LHCN-M2 (cell line): Measurements from ENCODE around the gene ZNF74. TPM values are rescaled to one million over a fixed set of nuclear protein-coding genes. Genes with fewer than 3 reads are reported as not detected.
"Not testable (repeated sequence)": the region's sequence is repeated elsewhere in the genome, so short reads cannot be mapped to it uniquely, and the experiment has no call there.

ENCODE experiments used
- DNase-seq: peaks from one replicate; pipeline ENCODE4 v3.0.0-alpha.2; 2012; ENCODE audit warnings: low read depth
- total RNA-seq: library from RNA; depleted of rRNA; stranded (reverse); fragments of >200 nt; gene quantifications from 2 replicates; pipeline ENCODE4 v1.2.3, GENCODE V29; 2014; rRNA removed

Gene ZNF74
- total RNA-seq, 1 experiment from 2014 or later = 9.8 TPM

- no peak for DNase-seq
Observed at GRCh38 chr22:20446383-20446970, 52.5 kb downstream of the ZNF74 start.

- no peak for DNase-seq
Observed at GRCh38 chr22:20448630-20449029, 54.7 kb downstream of the ZNF74 start.

GRCh38 chr22:20449819-20450550 is 56.0 kb downstream of the ZNF74 start:
- no peak for DNase-seq

- DNase-seq = no peak
Observed at GRCh38 chr22:20450551-20450906, 56.6 kb downstream of the ZNF74 start.

- not testable (repeated sequence) for DNase-seq
Observed at GRCh38 chr22:20451129-20451778, 57.3 kb downstream of the ZNF74 start.

GRCh38 chr22:20451920-20452319 is 58.0 kb downstream of the ZNF74 start:
- DNase-seq = no peak

- DNase-seq = no peak
Observed at GRCh38 chr22:20453222-20453621, 59.3 kb downstream of the ZNF74 start.

GRCh38 chr22:20455709-20456063 is 61.7 kb downstream of the ZNF74 start:
- DNase-seq = no peak

GRCh38 chr22:20456064-20456721 is 62.2 kb downstream of the ZNF74 start:
- peak; percentile 56 for DNase-seq

- no peak for DNase-seq
Observed at GRCh38 chr22:20456722-20457076, 62.7 kb downstream of the ZNF74 start.

GRCh38 chr22:20457506-20458240 is 63.7 kb downstream of the ZNF74 start:
- DNase-seq = no peak

Other genes starting within 250 kb of the ZNF74 start
- 1.8 and 2.7 TPM in 2 replicates for gene CCDC188, start 243.1 kb upstream of the ZNF74 start, total RNA-seq
- gene RTN4R, start 125.8 kb upstream of the ZNF74 start, total RNA-seq = 0.63 TPM in 1 of 2 replicates, not detected in the other
- 78.0 and 82.5 TPM in 2 replicates for gene DGCR6L, start 74.1 kb upstream of the ZNF74 start, total RNA-seq
- gene SCARF2, start 43.7 kb downstream of the ZNF74 start, total RNA-seq = 13.3 and 18.0 TPM in 2 replicates
- gene KLHL22, start 101.6 kb downstream of the ZNF74 start, total RNA-seq = 29.4 and 31.6 TPM in 2 replicates
- 32.4 and 42.1 TPM in 2 replicates for gene MED15, start 113.5 kb downstream of the ZNF74 start, total RNA-seq